Measurements from ENCODE around the gene ASCC1. TPM values are rescaled to one million over a fixed set of nuclear protein-coding genes. Genes with fewer than 3 reads are reported as not detected.

ASCC1 gene
- total RNA-seq, 1 experiment from 2014 or later = 51.3 TPM

GRCh38 chr10:72173619-72174296, 42.3 kb downstream of the ASCC1 start:
- intact Hi-C loops (cut with micrococcal nuclease; ENCODE audit: unreplicated experiment) = no loop called here
- no TSS peak for BruUV-seq (replicated peaks)
- Mint-ChIP-seq H3K36me3 (ENCODE audit: insufficient read depth, unreplicated experiment) (peaks cover 16% of the 10 kb centered on the region), H3K27me3 (ENCODE audit: unreplicated experiment) (no peaks in the 10 kb centered on the region), H3K27ac (ENCODE audit: unreplicated experiment) (no peak overlapping the region), H3K4me3 (ENCODE audit: low read depth, unreplicated experiment) (no peak overlapping the region), H3K4me1 (ENCODE audit: low read depth, unreplicated experiment) (peaks cover 30% of the 10 kb centered on the region), H3K9me3 (ENCODE audit: low read depth, unreplicated experiment) (no peaks in the 10 kb centered on the region)
- TF ChIP-seq, protein P1, sequence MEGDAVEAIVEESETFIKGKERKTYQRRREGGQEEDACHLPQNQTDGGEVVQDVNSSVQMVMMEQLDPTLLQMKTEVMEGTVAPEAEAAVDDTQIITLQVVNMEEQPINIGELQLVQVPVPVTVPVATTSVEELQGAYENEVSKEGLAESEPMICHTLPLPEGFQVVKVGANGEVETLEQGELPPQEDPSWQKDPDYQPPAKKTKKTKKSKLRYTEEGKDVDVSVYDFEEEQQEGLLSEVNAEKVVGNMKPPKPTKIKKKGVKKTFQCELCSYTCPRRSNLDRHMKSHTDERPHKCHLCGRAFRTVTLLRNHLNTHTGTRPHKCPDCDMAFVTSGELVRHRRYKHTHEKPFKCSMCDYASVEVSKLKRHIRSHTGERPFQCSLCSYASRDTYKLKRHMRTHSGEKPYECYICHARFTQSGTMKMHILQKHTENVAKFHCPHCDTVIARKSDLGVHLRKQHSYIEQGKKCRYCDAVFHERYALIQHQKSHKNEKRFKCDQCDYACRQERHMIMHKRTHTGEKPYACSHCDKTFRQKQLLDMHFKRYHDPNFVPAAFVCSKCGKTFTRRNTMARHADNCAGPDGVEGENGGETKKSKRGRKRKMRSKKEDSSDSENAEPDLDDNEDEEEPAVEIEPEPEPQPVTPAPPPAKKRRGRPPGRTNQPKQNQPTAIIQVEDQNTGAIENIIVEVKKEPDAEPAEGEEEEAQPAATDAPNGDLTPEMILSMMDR (IDR thresholded peaks at IDR 0.05; ENCODE audit: unreplicated experiment) = no peak
- no peak for DNase-seq
- CTCF ChIA-PET = interaction anchor here (1.1 to 1.4 kb wide), 4 partner anchors 48 to 164 kb away, joined by 3 to 4 read pairs (median 4); no protein-coding TSS in a partner anchor

- intact Hi-C loops (cut with micrococcal nuclease; ENCODE audit: unreplicated experiment) = no loop called here
- Mint-ChIP-seq H3K36me3 (ENCODE audit: insufficient read depth, unreplicated experiment) (peaks cover 16% of the 10 kb centered on the region), H3K27ac (ENCODE audit: unreplicated experiment) (no peak overlapping the region), H3K9me3 (ENCODE audit: low read depth, unreplicated experiment) (no peaks in the 10 kb centered on the region), H3K4me1 (ENCODE audit: low read depth, unreplicated experiment) (peaks cover 36% of the 10 kb centered on the region), H3K4me3 (ENCODE audit: low read depth, unreplicated experiment) (no peak overlapping the region), H3K27me3 (ENCODE audit: unreplicated experiment) (no peaks in the 10 kb centered on the region)
- CTCF ChIA-PET = no interaction called here
- no TSS peak for BruUV-seq (replicated peaks)
- no peak for DNase-seq
- TF ChIP-seq, protein P1 (IDR thresholded peaks at IDR 0.05; ENCODE audit: unreplicated experiment) = no peak
Observed at GRCh38 chr10:72173262-72173618, 42.8 kb downstream of the ASCC1 start.

DNA sequence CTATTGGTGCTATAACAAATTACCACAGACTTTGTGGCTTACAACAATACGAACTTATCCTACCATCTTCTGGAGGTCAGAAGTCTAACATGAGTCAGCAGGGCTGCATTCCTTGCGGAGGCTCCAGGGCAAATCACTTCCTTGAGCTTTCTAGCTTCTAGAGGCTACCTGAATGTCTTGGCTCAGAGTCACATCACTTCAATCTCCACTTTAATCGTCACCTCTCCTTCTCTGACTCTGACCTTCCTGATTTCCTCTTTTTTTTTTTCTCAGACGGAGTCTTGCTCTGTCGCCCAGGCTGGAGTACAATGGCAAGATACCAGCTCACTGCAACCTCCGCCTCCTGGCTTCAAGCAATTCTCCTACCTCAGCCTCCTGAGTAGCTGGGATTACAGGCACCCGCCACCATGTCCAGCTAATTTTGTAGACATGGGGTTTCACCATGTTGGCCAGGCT, 44.9 kb downstream of the ASCC1 start:
- peaks cover 16% of the 10 kb centered on the region for H3K36me3 Mint-ChIP-seq (ENCODE audit: insufficient read depth, unreplicated experiment)
- H3K4me3 Mint-ChIP-seq (ENCODE audit: low read depth, unreplicated experiment) = peak overlapping the region; percentile 25
- no TSS peak for BruUV-seq (replicated peaks)
- peak; percentile 86 for DNase-seq
- intact Hi-C loops (cut with micrococcal nuclease; ENCODE audit: unreplicated experiment) = loop anchor here (1.0 to 2.0 kb wide), 2 partner anchors 45 to 72 kb away; partner anchors contain the start of genes ANAPC16 and ASCC1
- H3K27ac Mint-ChIP-seq (ENCODE audit: unreplicated experiment) = peak overlapping the region; percentile 83
- CTCF ChIA-PET = interaction anchor here (0.6 to 1.6 kb wide), 9 partner anchors 11 to 865 kb away, joined by 3 to 9 read pairs (median 4); no protein-coding TSS in a partner anchor
- no peaks in the 10 kb centered on the region for H3K9me3 Mint-ChIP-seq (ENCODE audit: low read depth, unreplicated experiment)
- peaks cover 37% of the 10 kb centered on the region for H3K4me1 Mint-ChIP-seq (ENCODE audit: low read depth, unreplicated experiment)
- TF ChIP-seq, protein P1 (IDR thresholded peaks at IDR 0.05; ENCODE audit: unreplicated experiment) = no peak
- no peaks in the 10 kb centered on the region for H3K27me3 Mint-ChIP-seq (ENCODE audit: unreplicated experiment)

GRCh38 chr10:72170733-72171132, 45.3 kb downstream of the ASCC1 start:
- TF ChIP-seq, protein P1 (IDR thresholded peaks at IDR 0.05; ENCODE audit: unreplicated experiment) = no peak
- intact Hi-C loops (cut with micrococcal nuclease; ENCODE audit: unreplicated experiment) = loop anchor here (1.0 to 2.0 kb wide), 2 partner anchors 46 to 72 kb away; partner anchors contain the start of genes ANAPC16 and ASCC1
- no TSS peak for BruUV-seq (replicated peaks)
- Mint-ChIP-seq H3K9me3 (ENCODE audit: low read depth, unreplicated experiment) (no peaks in the 10 kb centered on the region), H3K27ac (ENCODE audit: unreplicated experiment) (peak overlapping the region; percentile 83), H3K4me3 (ENCODE audit: low read depth, unreplicated experiment) (peak overlapping the region; percentile 25), H3K27me3 (ENCODE audit: unreplicated experiment) (no peaks in the 10 kb centered on the region), H3K4me1 (ENCODE audit: low read depth, unreplicated experiment) (peaks cover 37% of the 10 kb centered on the region), H3K36me3 (ENCODE audit: insufficient read depth, unreplicated experiment) (peaks cover 16% of the 10 kb centered on the region)
- CTCF ChIA-PET = interaction anchor here (0.6 to 1.6 kb wide), 8 partner anchors 12 to 864 kb away, joined by 3 to 9 read pairs (median 4); no protein-coding TSS in a partner anchor
- DNase-seq = no peak
